ENCODE measurements around the gene BCKDHA.
"Not testable (repeated sequence)": the region's sequence is repeated elsewhere in the genome, so short reads cannot be mapped to it uniquely, and the experiment has no call there.

Gene BCKDHA

DNA sequence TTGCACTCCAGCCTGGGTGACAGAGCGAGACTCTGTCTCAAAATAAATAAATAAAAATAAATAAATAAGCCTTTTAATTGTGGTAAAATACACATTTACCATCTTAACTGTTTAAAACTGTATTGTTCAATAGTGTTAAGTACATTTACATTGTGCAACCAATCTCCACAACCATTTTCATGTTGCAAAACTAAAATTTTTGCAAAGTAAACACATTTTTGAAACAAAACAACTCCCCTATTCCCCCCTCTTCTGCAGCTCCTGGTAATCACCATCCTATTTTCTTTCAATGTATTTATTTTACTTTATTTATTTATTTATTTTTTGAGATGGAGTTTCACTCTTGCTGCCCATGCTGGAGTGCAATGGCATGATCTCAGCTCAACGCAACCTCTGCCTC lies 27.8 kb upstream of the BCKDHA start:
- H3K4me1 ChIP-seq (ENCODE audit: control insufficient read depth, insufficient read depth, low read length, unreplicated experiment) = peaks cover 11% of the 10 kb centered on the region
- no peaks in the 10 kb centered on the region for H3K27me3 ChIP-seq (ENCODE audit: insufficient read depth, low read length)
- H3K36me3 ChIP-seq (ENCODE audit: insufficient read depth, low read length) = no peaks in the 10 kb centered on the region
- H3K79me2 ChIP-seq (ENCODE audit: control insufficient read depth, insufficient read depth, low read length, unreplicated experiment) = peaks cover 7% of the 10 kb centered on the region
- no peak overlapping the region for H2AFZ ChIP-seq (ENCODE audit: low read length, unreplicated experiment)
- H3K4me3 ChIP-seq (ENCODE audit: low read depth, low read length) = no peak overlapping the region
- H3K27ac ChIP-seq (ENCODE audit: low read depth, low read length) = no peak overlapping the region

DNA sequence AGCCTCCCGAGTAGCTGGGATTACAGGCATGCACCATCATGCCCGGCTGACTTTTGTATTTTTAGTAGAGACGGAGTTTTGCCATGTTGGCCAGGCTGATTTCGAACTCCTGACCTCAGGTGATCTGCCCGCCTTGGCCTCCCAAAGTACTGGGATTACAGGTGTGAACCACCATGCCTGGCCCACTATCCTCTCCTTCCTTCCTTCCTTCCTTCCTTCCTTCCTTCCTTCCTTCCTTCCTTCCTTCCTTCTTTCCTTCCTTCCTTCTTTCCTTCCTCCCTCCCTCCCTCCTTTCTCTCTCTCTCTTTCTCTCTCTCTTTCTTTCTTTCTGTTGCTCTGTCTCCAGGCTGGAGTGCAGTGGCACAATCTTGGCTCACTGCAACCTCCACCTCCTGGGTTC lies 26.5 kb upstream of the BCKDHA start:
- H3K4me1 ChIP-seq (ENCODE audit: control insufficient read depth, insufficient read depth, low read length, unreplicated experiment); H3K79me2 ChIP-seq (ENCODE audit: control insufficient read depth, insufficient read depth, low read length, unreplicated experiment); H3K36me3 ChIP-seq (ENCODE audit: insufficient read depth, low read length); H3K27me3 ChIP-seq (ENCODE audit: insufficient read depth, low read length); H2AFZ ChIP-seq (ENCODE audit: low read length, unreplicated experiment); H3K27ac ChIP-seq (ENCODE audit: low read depth, low read length); H3K4me3 ChIP-seq (ENCODE audit: low read depth, low read length): not testable (repeated sequence)

DNA sequence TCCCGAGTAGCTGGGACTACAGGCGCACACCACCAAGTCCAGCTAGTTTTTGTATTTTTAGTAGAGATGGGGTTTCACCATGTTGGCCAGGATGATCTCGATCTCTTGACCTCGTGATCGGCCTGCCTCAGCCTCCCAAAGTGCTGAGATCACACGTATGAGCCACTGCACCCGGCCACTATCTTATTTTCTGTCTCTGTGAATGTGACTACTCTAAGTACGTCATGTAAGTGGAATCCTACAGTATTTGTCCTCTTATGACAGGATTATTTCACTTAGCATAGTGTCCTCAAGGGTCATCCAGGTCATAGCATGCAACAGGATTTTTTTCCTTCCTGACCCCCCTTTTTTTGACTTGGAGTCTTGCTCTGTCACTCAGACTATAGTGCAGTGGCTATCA lies 26.1 kb upstream of the BCKDHA start:
- no peaks in the 10 kb centered on the region for H3K27me3 ChIP-seq (ENCODE audit: insufficient read depth, low read length)
- H3K36me3 ChIP-seq (ENCODE audit: insufficient read depth, low read length) = no peaks in the 10 kb centered on the region
- no peak overlapping the region for H3K27ac ChIP-seq (ENCODE audit: low read depth, low read length)
- no peak overlapping the region for H2AFZ ChIP-seq (ENCODE audit: low read length, unreplicated experiment)
- H3K4me3 ChIP-seq (ENCODE audit: low read depth, low read length) = no peak overlapping the region
- H3K4me1 ChIP-seq (ENCODE audit: control insufficient read depth, insufficient read depth, low read length, unreplicated experiment) = peaks cover 7% of the 10 kb centered on the region
- no peaks in the 10 kb centered on the region for H3K79me2 ChIP-seq (ENCODE audit: control insufficient read depth, insufficient read depth, low read length, unreplicated experiment)

DNA sequence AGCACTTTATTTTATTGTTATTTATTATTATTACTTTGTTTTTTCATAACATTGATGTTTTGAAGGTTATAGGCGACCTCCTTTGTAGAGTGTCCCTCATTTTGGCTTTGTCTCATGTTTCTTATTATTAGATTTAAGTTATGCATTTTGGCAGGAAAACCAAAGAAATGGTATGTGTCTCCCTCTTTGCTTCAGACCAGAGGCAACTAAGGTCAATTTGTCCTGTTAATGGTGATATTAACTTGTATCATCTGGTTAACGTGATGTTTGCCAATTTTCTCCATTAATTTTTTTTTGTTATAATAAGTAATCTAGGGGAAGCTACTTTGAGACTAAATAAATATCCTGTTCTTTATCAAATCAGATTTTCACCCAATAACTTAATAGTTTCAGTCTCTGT lies 25.1 kb upstream of the BCKDHA start:
- H3K79me2 ChIP-seq (ENCODE audit: control insufficient read depth, insufficient read depth, low read length, unreplicated experiment) = no peaks in the 10 kb centered on the region
- no peak overlapping the region for H3K4me3 ChIP-seq (ENCODE audit: low read depth, low read length)
- H3K4me1 ChIP-seq (ENCODE audit: control insufficient read depth, insufficient read depth, low read length, unreplicated experiment) = peaks cover 6% of the 10 kb centered on the region
- H3K27ac ChIP-seq (ENCODE audit: low read depth, low read length) = no peak overlapping the region
- H2AFZ ChIP-seq (ENCODE audit: low read length, unreplicated experiment) = no peak overlapping the region
- H3K27me3 ChIP-seq (ENCODE audit: insufficient read depth, low read length) = no peaks in the 10 kb centered on the region
- H3K36me3 ChIP-seq (ENCODE audit: insufficient read depth, low read length) = no peaks in the 10 kb centered on the region

DNA sequence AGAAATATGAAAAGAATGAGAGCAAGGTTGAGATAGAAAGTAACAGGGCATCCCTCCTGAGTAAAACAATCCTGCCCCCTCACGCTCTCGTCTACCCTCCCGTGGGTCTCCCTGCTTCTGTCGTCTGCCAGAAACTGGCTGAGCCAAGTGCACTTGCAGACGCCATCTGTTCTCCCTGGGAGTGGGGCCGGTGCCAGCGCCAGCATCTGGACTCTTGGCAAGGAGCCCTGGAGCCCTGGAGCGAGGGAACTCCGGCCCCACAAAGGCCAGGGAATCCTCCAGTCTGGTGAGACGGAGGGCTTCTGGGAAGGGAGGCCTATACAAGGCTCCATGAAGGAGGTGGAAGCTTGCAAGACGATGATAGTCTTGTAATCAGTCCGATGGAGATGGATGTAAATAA lies 23.6 kb upstream of the BCKDHA start:
- Histone ChIP-seq H3K36me3 (ENCODE audit: insufficient read depth, low read length) (no peaks in the 10 kb centered on the region), H3K4me1 (ENCODE audit: control insufficient read depth, insufficient read depth, low read length, unreplicated experiment) (no peaks in the 10 kb centered on the region), H3K79me2 (ENCODE audit: control insufficient read depth, insufficient read depth, low read length, unreplicated experiment) (no peaks in the 10 kb centered on the region), H3K4me3 (ENCODE audit: low read depth, low read length) (no peak overlapping the region), H3K27me3 (ENCODE audit: insufficient read depth, low read length) (no peaks in the 10 kb centered on the region), H2AFZ (ENCODE audit: low read length, unreplicated experiment) (no peak overlapping the region), H3K27ac (ENCODE audit: low read depth, low read length) (no peak overlapping the region)

DNA sequence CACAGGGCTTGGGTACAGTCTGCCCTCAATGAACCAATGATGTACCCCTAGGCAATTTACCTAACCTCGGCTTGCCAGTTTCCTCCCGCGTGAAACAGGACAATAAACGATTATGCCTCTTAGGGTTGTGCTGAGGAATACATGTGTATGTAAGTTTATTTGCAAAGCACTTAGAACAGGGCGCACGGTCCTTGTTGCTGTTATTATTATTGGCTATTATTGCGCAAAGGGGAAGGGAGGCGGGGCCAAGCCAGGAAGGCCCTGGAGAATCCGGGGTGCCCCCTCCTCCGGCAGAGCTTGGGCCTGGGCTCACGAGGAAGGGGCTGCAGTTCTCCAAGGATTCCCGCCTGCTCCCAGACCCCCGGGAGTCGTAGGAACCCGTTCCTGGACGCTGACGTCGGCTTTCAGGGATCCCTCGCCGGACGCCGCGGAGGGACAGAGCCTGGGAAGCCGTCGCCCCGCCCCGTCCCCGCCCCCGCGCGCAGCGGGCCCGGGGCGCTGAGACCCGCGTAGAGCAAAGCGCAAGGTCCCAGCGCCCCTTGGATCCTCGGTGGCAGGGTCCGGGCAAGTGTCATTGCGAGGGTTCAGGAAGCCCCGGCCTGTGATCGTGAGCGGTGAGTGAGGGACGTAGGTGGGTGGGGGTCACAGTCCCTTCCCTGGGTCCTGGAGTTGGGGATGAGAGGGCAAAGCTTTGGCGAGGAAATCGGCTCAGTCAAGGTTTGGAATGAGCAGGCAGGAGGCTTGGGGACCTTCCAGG lies 21.2 kb upstream of the BCKDHA start, which contains the start of gene TMEM91:
Gene TMEM91, plus strand, starts transcription at position 293 of the 757 bp plus-strand sequence. CDS start 1,777 bp downstream, outside the sequence.
- H3K36me3 ChIP-seq (ENCODE audit: insufficient read depth, low read length) = no peaks in the 10 kb centered on the region
- H3K27ac ChIP-seq (ENCODE audit: low read depth, low read length) = no peak within 1 kb of the TSS
- no peaks in the 10 kb centered on the region for H3K79me2 ChIP-seq (ENCODE audit: control insufficient read depth, insufficient read depth, low read length, unreplicated experiment)
- H3K27me3 ChIP-seq (ENCODE audit: insufficient read depth, low read length) = no peaks in the 10 kb centered on the region
- H3K4me3 ChIP-seq (ENCODE audit: low read depth, low read length) = peak within 1 kb of the TSS; percentile 76
- H2AFZ ChIP-seq (ENCODE audit: low read length, unreplicated experiment) = no peak within 1 kb of the TSS
- H3K4me1 ChIP-seq (ENCODE audit: control insufficient read depth, insufficient read depth, low read length, unreplicated experiment) = no peaks in the 10 kb centered on the region

DNA sequence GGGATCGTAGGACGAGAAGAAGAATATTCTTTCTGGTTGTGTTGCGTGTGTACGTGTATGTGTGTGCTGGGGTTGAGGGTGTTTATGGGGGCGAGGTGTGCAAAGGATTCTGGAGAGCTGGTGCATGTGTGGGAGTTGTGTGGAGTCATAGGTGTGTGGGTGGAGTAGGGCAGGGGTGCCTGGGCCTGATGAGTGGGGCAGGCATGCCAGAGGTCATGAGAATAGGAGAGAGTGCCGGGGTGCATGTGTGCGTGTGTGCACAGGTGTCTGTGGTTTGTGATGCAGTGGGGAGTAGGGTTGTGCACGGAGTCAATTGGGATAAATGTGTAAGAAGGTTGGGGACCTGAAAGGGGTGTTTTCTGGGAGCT lies 20.6 kb upstream of the BCKDHA start:
- Histone ChIP-seq H3K27me3 (ENCODE audit: insufficient read depth, low read length) (no peaks in the 10 kb centered on the region), H3K36me3 (ENCODE audit: insufficient read depth, low read length) (no peaks in the 10 kb centered on the region), H3K27ac (ENCODE audit: low read depth, low read length) (no peak overlapping the region), H3K79me2 (ENCODE audit: control insufficient read depth, insufficient read depth, low read length, unreplicated experiment) (no peaks in the 10 kb centered on the region), H2AFZ (ENCODE audit: low read length, unreplicated experiment) (no peak overlapping the region), H3K4me1 (ENCODE audit: control insufficient read depth, insufficient read depth, low read length, unreplicated experiment) (no peaks in the 10 kb centered on the region), H3K4me3 (ENCODE audit: low read depth, low read length) (peak overlapping the region; percentile 76)

DNA sequence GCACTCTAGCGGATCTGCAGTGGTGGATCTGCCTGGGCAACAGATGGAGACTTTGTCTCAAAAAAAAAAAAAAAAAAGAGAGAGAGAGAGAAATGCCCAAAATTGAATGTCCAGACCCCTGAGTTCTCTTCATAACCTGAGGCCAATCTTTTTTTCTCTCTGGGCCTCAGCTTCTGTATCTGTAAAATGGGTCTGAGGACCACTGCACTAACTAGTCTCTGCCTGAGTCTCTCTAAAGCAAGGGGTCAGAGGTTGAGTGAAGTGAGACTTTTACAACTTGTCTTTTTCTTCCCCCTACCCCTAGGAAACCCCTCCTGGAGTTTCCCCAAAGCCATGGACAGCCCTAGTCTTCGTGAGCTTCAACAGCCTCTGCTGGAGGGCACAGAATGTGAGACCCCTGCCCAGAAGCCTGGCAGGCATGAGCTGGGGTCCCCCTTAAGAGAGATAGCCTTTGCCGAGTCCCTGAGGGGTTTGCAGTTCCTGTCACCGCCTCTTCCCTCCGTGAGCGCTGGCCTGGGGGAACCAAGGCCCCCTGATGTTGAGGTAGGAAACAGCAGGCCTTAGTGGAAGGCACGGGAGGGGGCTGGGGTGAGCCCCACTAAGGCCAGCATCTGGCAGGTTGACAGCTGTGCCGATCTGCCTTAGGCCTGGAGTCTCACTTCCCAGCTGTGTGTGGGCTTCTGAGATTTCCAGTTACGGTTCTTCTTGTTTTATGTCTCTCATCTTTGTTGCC lies 19.5 kb upstream of the BCKDHA start:
- H3K4me1 ChIP-seq (ENCODE audit: control insufficient read depth, insufficient read depth, low read length, unreplicated experiment) = no peaks in the 10 kb centered on the region
- no peak overlapping the region for H2AFZ ChIP-seq (ENCODE audit: low read length, unreplicated experiment)
- no peaks in the 10 kb centered on the region for H3K27me3 ChIP-seq (ENCODE audit: insufficient read depth, low read length)
- no peak overlapping the region for H3K4me3 ChIP-seq (ENCODE audit: low read depth, low read length)
- no peak overlapping the region for H3K27ac ChIP-seq (ENCODE audit: low read depth, low read length)
- H3K36me3 ChIP-seq (ENCODE audit: insufficient read depth, low read length) = no peaks in the 10 kb centered on the region
- H3K79me2 ChIP-seq (ENCODE audit: control insufficient read depth, insufficient read depth, low read length, unreplicated experiment) = no peaks in the 10 kb centered on the region

DNA sequence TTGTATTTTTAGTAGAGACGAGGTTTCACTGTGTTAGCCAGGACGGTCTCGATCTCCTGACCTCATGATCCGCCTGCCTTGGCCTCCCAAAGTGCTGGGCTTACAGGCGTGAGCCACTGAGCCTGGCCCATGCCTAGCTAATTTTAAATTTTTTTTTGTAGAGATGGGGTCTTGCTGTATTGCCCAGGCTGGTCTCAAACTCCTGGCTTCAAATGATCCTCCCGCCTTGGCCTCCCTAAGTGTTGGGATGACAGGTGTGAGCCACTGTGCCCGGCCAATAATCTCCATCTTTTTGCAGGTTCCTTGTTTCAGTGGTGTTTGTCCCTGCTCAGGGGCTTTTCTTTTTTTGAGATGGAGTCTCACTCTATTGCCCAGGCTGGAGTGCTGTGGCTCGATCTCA lies 16.1 kb upstream of the BCKDHA start:
- not testable (repeated sequence) for H3K36me3 ChIP-seq (ENCODE audit: insufficient read depth, low read length); H3K27ac ChIP-seq (ENCODE audit: low read depth, low read length); H2AFZ ChIP-seq (ENCODE audit: low read length, unreplicated experiment); H3K4me3 ChIP-seq (ENCODE audit: low read depth, low read length); H3K27me3 ChIP-seq (ENCODE audit: insufficient read depth, low read length); H3K4me1 ChIP-seq (ENCODE audit: control insufficient read depth, insufficient read depth, low read length, unreplicated experiment); H3K79me2 ChIP-seq (ENCODE audit: control insufficient read depth, insufficient read depth, low read length, unreplicated experiment)

DNA sequence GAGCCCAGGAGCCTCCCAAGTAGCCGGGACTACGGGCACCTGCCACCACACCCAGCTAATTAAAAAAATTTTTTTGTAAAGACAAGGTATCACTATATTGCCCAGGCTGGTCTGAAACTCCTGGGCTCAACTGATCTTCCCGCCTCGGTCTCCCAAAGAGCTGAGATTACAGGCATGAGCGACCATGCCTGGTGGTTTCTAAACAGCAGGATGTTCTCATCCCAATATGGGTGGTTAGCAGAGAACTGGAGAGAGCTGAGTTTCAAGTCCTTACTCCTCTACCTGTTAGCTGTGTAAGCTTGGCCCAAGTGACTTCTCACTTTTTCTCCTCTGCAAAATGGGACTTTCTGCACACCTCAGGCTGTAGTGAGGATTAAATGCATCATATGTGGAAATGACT lies 13.3 kb upstream of the BCKDHA start:
- H3K27ac ChIP-seq (ENCODE audit: low read depth, low read length) = no peak overlapping the region
- H3K36me3 ChIP-seq (ENCODE audit: insufficient read depth, low read length) = no peaks in the 10 kb centered on the region
- H3K27me3 ChIP-seq (ENCODE audit: insufficient read depth, low read length) = no peaks in the 10 kb centered on the region
- H3K4me3 ChIP-seq (ENCODE audit: low read depth, low read length) = no peak overlapping the region
- H2AFZ ChIP-seq (ENCODE audit: low read length, unreplicated experiment) = no peak overlapping the region
- H3K79me2 ChIP-seq (ENCODE audit: control insufficient read depth, insufficient read depth, low read length, unreplicated experiment) = no peaks in the 10 kb centered on the region
- H3K4me1 ChIP-seq (ENCODE audit: control insufficient read depth, insufficient read depth, low read length, unreplicated experiment) = no peaks in the 10 kb centered on the region

DNA sequence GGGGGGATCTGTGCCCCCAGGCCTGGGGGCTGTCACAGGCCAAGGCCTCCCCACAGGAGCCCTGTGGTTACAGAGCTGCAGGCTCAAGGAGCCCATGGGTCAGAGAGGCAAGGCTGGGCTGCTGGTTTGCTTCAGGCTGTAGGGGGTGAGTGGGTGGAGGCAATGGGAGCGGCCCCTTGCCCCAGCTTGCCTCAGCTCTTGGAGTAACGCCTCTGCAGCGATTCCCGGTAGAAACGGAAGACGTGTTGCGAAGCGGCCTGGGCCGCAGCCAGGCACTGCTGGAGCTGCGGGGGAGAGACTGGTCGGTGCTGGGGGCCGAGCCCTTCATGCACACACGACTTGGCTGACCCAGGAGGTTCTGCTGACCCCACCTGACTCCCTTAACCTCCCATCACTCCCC lies 11.2 kb upstream of the BCKDHA start:
- no peaks in the 10 kb centered on the region for H3K79me2 ChIP-seq (ENCODE audit: control insufficient read depth, insufficient read depth, low read length, unreplicated experiment)
- H3K4me3 ChIP-seq (ENCODE audit: low read depth, low read length) = no peak overlapping the region
- no peak overlapping the region for H2AFZ ChIP-seq (ENCODE audit: low read length, unreplicated experiment)
- H3K27me3 ChIP-seq (ENCODE audit: insufficient read depth, low read length) = no peaks in the 10 kb centered on the region
- H3K27ac ChIP-seq (ENCODE audit: low read depth, low read length) = no peak overlapping the region
- H3K36me3 ChIP-seq (ENCODE audit: insufficient read depth, low read length) = no peaks in the 10 kb centered on the region
- no peaks in the 10 kb centered on the region for H3K4me1 ChIP-seq (ENCODE audit: control insufficient read depth, insufficient read depth, low read length, unreplicated experiment)
